Muscle layer of colon (tissue), 2 donors: ENCODE results near the gene FLCN.
"Not testable (repeated sequence)": the region's sequence is repeated elsewhere in the genome, so short reads cannot be mapped to it uniquely, and the experiment has no call there.

Experiments
- H3K27ac ChIP-seq: one replicate; pipeline ENCODE4 v1.7.0; 2013; ENCODE audit warnings: low read depth, mild to moderate bottlenecking, low read length, moderate library complexity
- H3K27me3 ChIP-seq, 2 donors: one replicate each; pipeline ENCODE4 v1.7.0; 2013; ENCODE audit warnings: low read length in 2 of 2, mild to moderate bottlenecking in 2 of 2; ENCODE audit not compliant: insufficient read depth in 2 of 2, control insufficient read depth in 1 of 2
- H3K36me3 ChIP-seq: one replicate; pipeline ENCODE4 v1.7.0; 2013; ENCODE audit warnings: mild to moderate bottlenecking, low read length; ENCODE audit not compliant: insufficient read depth
- H3K4me1 ChIP-seq: one replicate; pipeline ENCODE4 v1.7.0; 2013; ENCODE audit warnings: mild to moderate bottlenecking, low read length; ENCODE audit not compliant: insufficient read depth
- H3K4me3 ChIP-seq, 2 donors: one replicate each; pipeline ENCODE4 v1.7.0; 2013; ENCODE audit warnings: low read length in 2 of 2, low read depth in 1 of 2, mild to moderate bottlenecking in 1 of 2, moderate library complexity in 1 of 2
- H3K9ac ChIP-seq: one replicate; pipeline ENCODE4 v1.7.0; 2013; ENCODE audit warnings: low read length
- H3K9me3 ChIP-seq: one replicate; pipeline ENCODE4 v1.7.0; 2013; ENCODE audit warnings: mild to moderate bottlenecking, low read length
- donor health status: abdominal sarcoma.
- donor health status: Adenocarcinoma of cecum.

Gene FLCN

GRCh38 chr17:17195466-17195865 is 41.5 kb downstream of the FLCN start:
- not testable (repeated sequence) for H3K4me3 ChIP-seq, H3K9ac ChIP-seq, H3K36me3 ChIP-seq, H3K27ac ChIP-seq, H3K9me3 ChIP-seq, H3K27me3 ChIP-seq
- peaks cover 41% of the 10 kb centered on the region for H3K4me1 ChIP-seq

DNA sequence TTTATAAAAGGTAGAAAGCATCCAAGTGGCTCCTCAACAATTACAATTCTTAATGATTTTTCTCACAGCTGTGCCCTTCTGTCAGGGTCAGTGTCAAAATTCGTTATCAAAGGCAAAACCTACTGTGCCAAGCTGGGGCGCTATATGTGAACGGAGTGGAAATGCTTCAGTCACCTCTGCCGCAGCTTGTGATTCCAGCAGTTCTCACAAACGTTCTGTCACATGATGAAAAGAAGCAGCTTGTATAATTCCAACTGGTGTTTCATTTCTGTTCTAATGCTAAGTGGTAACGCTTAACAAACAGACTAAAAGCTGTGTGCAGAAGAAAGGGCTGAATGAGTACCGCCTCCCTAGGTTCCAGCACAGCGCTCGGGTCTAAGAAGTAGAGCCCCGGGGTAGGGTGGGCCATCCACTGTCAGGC is 45.0 kb downstream of the FLCN start:
- Histone ChIP-seq H3K27me3 (no peaks in the 10 kb centered on the region), H3K36me3 (no peaks in the 10 kb centered on the region), H3K27ac (peak overlapping the region; percentile 73), H3K4me3 (no peak overlapping the region), H3K9ac (no peak overlapping the region), H3K9me3 (no peaks in the 10 kb centered on the region), H3K4me1 (peaks cover 32% of the 10 kb centered on the region)

DNA sequence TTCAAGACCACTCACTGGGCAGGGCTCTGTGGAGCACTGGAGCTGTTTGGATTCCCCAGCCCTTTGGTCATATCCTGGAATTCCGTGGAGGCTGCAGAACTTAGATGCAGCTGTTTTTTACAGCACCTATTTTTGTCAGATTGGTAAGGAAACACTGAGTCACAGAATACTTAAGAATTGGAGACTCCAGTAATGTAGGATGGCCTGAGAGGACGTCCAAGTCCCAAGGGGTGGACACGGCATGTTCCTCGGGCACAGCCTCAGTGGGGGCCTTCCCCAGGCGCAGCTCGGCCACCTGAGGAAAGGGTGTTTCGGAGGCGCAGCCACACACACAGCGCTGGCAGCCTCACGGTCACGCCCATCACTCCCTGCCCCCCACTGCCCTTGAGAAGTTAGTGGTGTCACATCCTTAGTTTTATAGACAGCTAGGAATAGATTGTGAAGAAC is 45.6 kb downstream of the FLCN start:
- Histone ChIP-seq H3K27ac (peak overlapping the region; percentile 73), H3K4me3 (no peak overlapping the region), H3K4me1 (peaks cover 31% of the 10 kb centered on the region)

GRCh38 chr17:17190188-17190587 is 46.8 kb downstream of the FLCN start:
- H3K9me3 ChIP-seq = no peaks in the 10 kb centered on the region
- no peak overlapping the region for H3K9ac ChIP-seq
- no peaks in the 10 kb centered on the region for H3K27me3 ChIP-seq
- peaks cover 31% of the 10 kb centered on the region for H3K4me1 ChIP-seq
- no peak overlapping the region for H3K4me3 ChIP-seq
- no peaks in the 10 kb centered on the region for H3K36me3 ChIP-seq
- H3K27ac ChIP-seq = peak overlapping the region; percentile 73

More for the DNA sequence above, 45.6 kb downstream of the FLCN start:
- Histone ChIP-seq H3K27me3 (no peaks in the 10 kb centered on the region), H3K36me3 (no peaks in the 10 kb centered on the region), H3K9me3 (no peaks in the 10 kb centered on the region), H3K9ac (no peak overlapping the region)

- no peak overlapping the region for H3K4me3 ChIP-seq
- H3K27ac ChIP-seq = peak overlapping the region; percentile 73
- H3K9ac ChIP-seq = no peak overlapping the region
- H3K36me3 ChIP-seq = no peaks in the 10 kb centered on the region
- no peaks in the 10 kb centered on the region for H3K27me3 ChIP-seq
- peaks cover 31% of the 10 kb centered on the region for H3K4me1 ChIP-seq
- no peaks in the 10 kb centered on the region for H3K9me3 ChIP-seq
These were observed 47.4 kb downstream of the FLCN start for GRCh38 chr17:17189559-17189958.

DNA sequence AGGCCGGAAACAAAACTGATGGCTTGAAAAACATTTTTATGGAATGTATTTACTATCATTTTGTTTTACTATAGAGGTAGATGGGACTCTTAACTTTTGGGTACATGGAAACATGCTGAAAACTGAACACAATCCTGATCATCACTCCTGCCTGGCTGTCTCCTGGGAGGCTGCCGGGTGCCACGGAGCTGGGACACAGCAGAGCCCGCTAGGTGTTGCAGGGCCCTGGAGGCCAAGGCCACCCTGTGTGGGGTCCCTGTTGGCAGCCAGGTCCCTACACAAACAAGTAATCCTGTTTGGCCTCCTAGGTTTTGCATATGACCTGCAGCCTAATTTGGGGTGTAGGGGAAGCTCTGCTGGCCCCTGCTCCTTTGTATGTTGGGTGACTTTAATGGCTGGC is 48.4 kb downstream of the FLCN start:
- no peaks in the 10 kb centered on the region for H3K9me3 ChIP-seq
- peaks cover 31% of the 10 kb centered on the region for H3K4me1 ChIP-seq
- H3K36me3 ChIP-seq = peaks cover 9% of the 10 kb centered on the region
- no peak overlapping the region for H3K9ac ChIP-seq
- no peaks in the 10 kb centered on the region for H3K27me3 ChIP-seq
- H3K27ac ChIP-seq = no peak overlapping the region
- H3K4me3 ChIP-seq = no peak overlapping the region

GRCh38 chr17:17186551-17187505 is 50.1 kb downstream of the FLCN start:
- H3K27ac ChIP-seq = peak overlapping the region; percentile 21
- no peak overlapping the region for H3K4me3 ChIP-seq
- no peak overlapping the region for H3K9ac ChIP-seq
- peaks cover 21% of the 10 kb centered on the region for H3K36me3 ChIP-seq
- no peaks in the 10 kb centered on the region for H3K9me3 ChIP-seq
- H3K4me1 ChIP-seq = peaks cover 24% of the 10 kb centered on the region
- no peaks in the 10 kb centered on the region for H3K27me3 ChIP-seq

GRCh38 chr17:17186051-17186450 is 50.9 kb downstream of the FLCN start:
- Histone ChIP-seq H3K36me3 (peaks cover 27% of the 10 kb centered on the region), H3K4me1 (peaks cover 17% of the 10 kb centered on the region), H3K9me3 (no peaks in the 10 kb centered on the region), H3K9ac (no peak overlapping the region), H3K27ac (peak overlapping the region; percentile 12), H3K4me3 (no peak overlapping the region), H3K27me3 (no peaks in the 10 kb centered on the region)

- not testable (repeated sequence) for H3K9me3 ChIP-seq, H3K9ac ChIP-seq, H3K4me3 ChIP-seq, H3K27me3 ChIP-seq, H3K4me1 ChIP-seq, H3K27ac ChIP-seq
- peaks cover 35% of the 10 kb centered on the region for H3K36me3 ChIP-seq
These were observed 51.8 kb downstream of the FLCN start for GRCh38 chr17:17184985-17185757.

DNA sequence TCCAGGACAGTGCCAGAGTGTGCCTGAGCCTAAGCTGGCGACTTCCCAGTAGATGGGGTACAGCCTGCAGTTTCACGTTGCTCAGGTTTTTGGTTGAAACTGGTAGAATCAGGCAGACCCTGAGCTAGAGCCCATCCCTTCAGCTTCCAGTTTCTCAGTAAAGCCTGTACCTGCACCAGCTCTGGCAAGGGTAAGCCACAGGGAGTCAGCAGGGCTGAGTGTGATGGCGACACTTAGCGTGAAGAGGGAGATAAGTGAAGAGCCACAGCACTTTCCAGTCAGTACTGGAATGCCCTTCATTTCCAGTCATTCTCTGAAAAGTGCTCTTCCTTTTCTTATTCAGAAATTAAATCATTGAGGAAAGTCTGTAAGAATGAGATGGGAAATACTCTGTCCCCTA is 53.2 kb downstream of the FLCN start:
- H3K36me3 ChIP-seq = peaks cover 45% of the 10 kb centered on the region
- H3K4me1 ChIP-seq = no peaks in the 10 kb centered on the region
- no peaks in the 10 kb centered on the region for H3K27me3 ChIP-seq
- H3K4me3 ChIP-seq = no peak overlapping the region
- H3K27ac ChIP-seq = no peak overlapping the region
- H3K9me3 ChIP-seq = no peaks in the 10 kb centered on the region
- no peak overlapping the region for H3K9ac ChIP-seq

DNA sequence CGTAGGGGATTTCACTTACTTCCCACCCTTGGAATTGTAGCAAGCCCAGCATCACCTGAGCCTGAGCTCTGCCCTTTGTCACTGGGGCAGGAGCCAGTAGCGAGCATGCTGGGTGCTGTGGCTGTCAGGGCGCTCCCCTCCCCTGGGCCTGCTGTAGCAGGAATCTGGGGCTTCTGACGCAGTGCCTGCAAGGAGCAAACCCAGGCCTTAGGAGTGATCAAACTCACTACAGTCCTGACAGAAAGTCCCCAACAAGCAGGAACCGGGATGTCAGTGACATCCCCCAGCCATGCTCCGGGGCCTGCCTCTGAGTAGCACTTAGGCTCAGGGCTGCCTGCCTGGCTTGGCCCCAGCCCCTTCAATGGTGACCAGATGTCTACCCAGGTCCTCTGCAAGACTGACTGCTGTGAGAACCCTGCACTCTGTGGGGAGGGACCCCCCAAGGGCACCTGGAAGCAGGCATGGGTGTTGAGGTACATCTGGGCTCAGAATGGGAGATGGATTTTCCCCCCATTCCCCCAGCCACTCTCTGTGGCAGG is 54.3 kb downstream of the FLCN start:
- Histone ChIP-seq H3K4me3 (no peak overlapping the region), H3K4me1 (no peaks in the 10 kb centered on the region), H3K27me3 (no peaks in the 10 kb centered on the region), H3K27ac (no peak overlapping the region), H3K36me3 (peaks cover 55% of the 10 kb centered on the region), H3K9me3 (no peaks in the 10 kb centered on the region), H3K9ac (no peak overlapping the region)
